Neural progenitor cell (in vitro differentiated cells): ENCODE results near the gene ACOT7. TPM values are rescaled to one million over a fixed set of nuclear protein-coding genes. Genes with fewer than 3 reads are reported as not detected.
A peak's percentile ranks its signal among the peaks of the same experiment; 100 is the strongest.

ENCODE experiments used
- DNase-seq: peaks from one replicate; pipeline ENCODE4 v3.0.0-alpha.2; 2016; ENCODE audit warnings: low spot score
- H2AFZ ChIP-seq: fragments of 200-600 bp; sonication (generic); replicated peaks from 2 replicates; pipeline ENCODE4 v1.6.1; 2016; ENCODE audit warnings: antibody characterized with exemption
- H3F3A ChIP-seq: fragments of 200-600 bp; sonication (generic); 2 replicates; pipeline ENCODE4 v1.6.1; 2016; ENCODE audit warnings: antibody characterized with exemption, low read depth
- H3K27ac ChIP-seq: fragments of 200-600 bp; sonication (generic); 2 replicates; pipeline ENCODE4 v1.5.1; 2016; ENCODE audit warnings: mild to moderate bottlenecking
- H3K27me3 ChIP-seq: fragments of 200-600 bp; sonication (generic); 2 replicates; pipeline ENCODE4 v1.6.1; 2016; ENCODE audit warnings: mild to moderate bottlenecking, moderate library complexity
- H3K36me3 ChIP-seq: fragments of 200-600 bp; sonication (generic); 2 replicates; pipeline ENCODE4 v1.5.1; 2016
- H3K4me1 ChIP-seq: fragments of 200-600 bp; sonication (generic); 2 replicates; pipeline ENCODE4 v1.6.1; 2016; ENCODE audit warnings: mixed run types
- H3K4me2 ChIP-seq: fragments of 200-600 bp; sonication (generic); 2 replicates; pipeline ENCODE4 v1.6.1; 2016
- H3K4me3 ChIP-seq: fragments of 200-600 bp; sonication (generic); 2 replicates; pipeline ENCODE4 v1.5.1; 2016
- H3K79me2 ChIP-seq: fragments of 200-600 bp; sonication (generic); 2 replicates; pipeline ENCODE4 v1.6.1; 2016; ENCODE audit warnings: low read depth
- H3K9ac ChIP-seq: fragments of 200-600 bp; sonication (generic); 2 replicates; pipeline ENCODE4 v1.6.1; 2016
- H3K9me3 ChIP-seq: fragments of 200-600 bp; sonication (generic); 2 replicates; pipeline ENCODE4 v1.5.1; 2016; ENCODE audit warnings: low read depth
- H4K20me1 ChIP-seq: fragments of 200-600 bp; sonication (generic); 2 replicates; pipeline ENCODE4 v1.6.1; 2016; ENCODE audit warnings: low read depth
- H3K27ac Mint-ChIP-seq: 3 replicates; pipeline ENCODE4 v1.8.0; 2021; ENCODE audit warnings: mixed read lengths
- H3K27me3 Mint-ChIP-seq: 2 replicates; pipeline ENCODE4 v1.8.0; 2022; ENCODE audit warnings: low read depth, mild to moderate bottlenecking, inconsistent platforms, moderate library complexity, mixed read lengths; ENCODE audit not compliant: insufficient read depth
- H3K36me3 Mint-ChIP-seq: 3 replicates; pipeline ENCODE4 v1.8.0; 2021; ENCODE audit warnings: mixed read lengths
- H3K4me1 Mint-ChIP-seq: 3 replicates; pipeline ENCODE4 v1.8.0; 2021; ENCODE audit warnings: mixed read lengths
- H3K4me3 Mint-ChIP-seq: 3 replicates; pipeline ENCODE4 v1.8.0; 2021; ENCODE audit warnings: mild to moderate bottlenecking, moderate library complexity, mixed read lengths
- H3K9me3 Mint-ChIP-seq: 3 replicates; pipeline ENCODE4 v1.8.0; 2020; ENCODE audit warnings: mixed read lengths
- CTCF ChIP-seq: fragments of 200-600 bp; sonication (generic); IDR thresholded peaks from 2 replicates; pipeline ENCODE4 v1.5.1; 2017; ENCODE audit warnings: antibody characterized with exemption, mild to moderate bottlenecking
- EZH2 ChIP-seq: fragments of 200-600 bp; sonication (generic); IDR thresholded peaks from 2 replicates; pipeline ENCODE4 v1.6.1; 2017; ENCODE audit warnings: antibody characterized with exemption, mild to moderate bottlenecking, moderate library complexity
- EZH2phosphoT487 ChIP-seq: fragments of 200-600 bp; sonication (generic); IDR thresholded peaks from 2 replicates; pipeline ENCODE4 v1.6.1; 2017; ENCODE audit warnings: antibody characterized with exemption
- total RNA-seq: library from RNA; depleted of rRNA; stranded (reverse); fragments of >200 nt; gene quantifications from 2 replicates; pipeline ENCODE4 v1.2.3, GENCODE V29; 2015; ENCODE audit warnings: low replicate concordance

The ACOT7 gene
- total RNA-seq, 1 donor from 2014 or later = 19.6 TPM

GRCh38 chr1:6427441-6428390, 34.1 kb upstream of the ACOT7 start:
- Mint-ChIP-seq H3K4me1 (peaks cover 23% of the 10 kb centered on the region), H3K9me3 (no peaks in the 10 kb centered on the region), H3K27me3 (peaks cover 45% of the 10 kb centered on the region), H3K36me3 (no peaks in the 10 kb centered on the region), H3K4me3 (no peak overlapping the region), H3K27ac (no peak overlapping the region)
- TF ChIP-seq CTCF = no peak
- TF ChIP-seq EZH2phosphoT487 = no peak
- no peak for TF ChIP-seq EZH2
- no peaks in the 10 kb centered on the region for H3K79me2 ChIP-seq
- DNase-seq = peak; percentile 1
- peaks cover 12% of the 10 kb centered on the region for H3K4me1 ChIP-seq
- H2AFZ ChIP-seq = no peak overlapping the region
- peaks cover 65% of the 10 kb centered on the region for H3K27me3 ChIP-seq
- H3K9ac ChIP-seq = no peak overlapping the region
- no peak overlapping the region for H3K4me3 ChIP-seq
- no peaks in the 10 kb centered on the region for H3K36me3 ChIP-seq
- H3F3A ChIP-seq = peaks cover 10% of the 10 kb centered on the region
- H3K9me3 ChIP-seq = no peaks in the 10 kb centered on the region
- H4K20me1 ChIP-seq = peaks cover 27% of the 10 kb centered on the region
- H3K4me2 ChIP-seq = no peak overlapping the region
- no peak overlapping the region for H3K27ac ChIP-seq

DNA sequence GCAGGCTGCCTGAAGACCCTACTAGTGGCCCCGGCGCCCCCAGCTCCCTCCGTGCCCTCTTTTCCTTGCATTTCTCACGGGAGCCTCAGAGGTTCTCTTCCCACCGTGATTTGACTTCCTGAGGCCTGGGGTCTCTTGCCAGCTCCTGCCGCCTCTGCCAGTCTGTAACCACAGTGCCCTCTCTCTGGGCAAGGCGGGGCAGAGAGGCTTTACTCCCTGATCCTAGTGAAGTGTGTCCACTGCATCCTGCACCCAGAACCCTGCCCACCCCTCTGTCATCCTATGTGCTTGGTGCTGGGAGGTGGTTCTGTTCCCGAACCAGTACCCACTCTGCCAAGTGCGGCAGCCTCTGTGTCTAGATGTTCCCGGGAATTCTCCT, 33.4 kb upstream of the ACOT7 start:
- peaks cover 73% of the 10 kb centered on the region for H3K27me3 ChIP-seq
- H3K9ac ChIP-seq = no peak overlapping the region
- peaks cover 28% of the 10 kb centered on the region for H4K20me1 ChIP-seq
- H3K36me3 ChIP-seq = no peaks in the 10 kb centered on the region
- H3F3A ChIP-seq = peaks cover 10% of the 10 kb centered on the region
- TF ChIP-seq EZH2 (no peak), EZH2phosphoT487 (no peak), CTCF (no peak)
- peaks cover 12% of the 10 kb centered on the region for H3K4me1 ChIP-seq
- H3K79me2 ChIP-seq = no peaks in the 10 kb centered on the region
- H3K4me3 Mint-ChIP-seq = no peak overlapping the region
- no peak overlapping the region for H2AFZ ChIP-seq
- H3K9me3 ChIP-seq = no peaks in the 10 kb centered on the region
- H3K27me3 Mint-ChIP-seq = peaks cover 51% of the 10 kb centered on the region
- H3K27ac Mint-ChIP-seq = no peak overlapping the region
- H3K4me3 ChIP-seq = no peak overlapping the region
- peaks cover 23% of the 10 kb centered on the region for H3K4me1 Mint-ChIP-seq
- no peaks in the 10 kb centered on the region for H3K36me3 Mint-ChIP-seq
- H3K9me3 Mint-ChIP-seq = no peaks in the 10 kb centered on the region
- H3K27ac ChIP-seq = no peak overlapping the region
- DNase-seq = no peak
- no peak overlapping the region for H3K4me2 ChIP-seq

DNA sequence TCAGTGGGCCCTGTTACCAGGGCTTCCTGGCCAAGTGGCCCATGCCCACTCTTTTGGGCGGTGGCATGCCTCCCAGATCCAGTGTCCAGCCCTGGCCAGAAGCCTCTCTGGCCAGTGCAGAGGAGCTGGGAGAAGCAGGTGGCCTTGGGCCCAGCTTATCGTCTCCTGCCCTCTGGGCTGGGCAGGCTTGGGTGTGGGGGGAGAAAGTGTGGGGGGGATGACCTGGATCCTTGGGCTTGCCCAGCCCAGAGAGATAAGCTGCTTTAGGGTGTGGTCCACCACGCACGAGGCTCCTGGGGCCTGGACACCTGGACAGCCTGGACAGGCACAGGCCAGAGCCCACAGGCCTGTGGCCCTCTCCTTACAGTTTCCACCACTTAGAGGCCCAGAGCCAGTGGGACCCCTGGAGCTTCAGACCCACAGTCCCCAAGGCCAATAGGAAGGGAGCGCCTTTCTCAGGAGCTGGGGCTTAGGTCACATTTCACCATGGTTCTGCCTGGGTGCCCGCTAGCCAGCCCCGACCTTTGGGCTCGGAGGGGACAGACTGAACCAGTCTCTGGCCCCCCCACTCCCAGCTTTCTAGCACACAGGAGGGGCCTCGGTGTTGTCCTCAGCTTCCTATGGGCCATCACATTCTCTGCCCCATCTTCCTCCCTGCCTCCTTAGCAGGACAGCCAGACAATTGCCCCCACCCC, 32.9 kb upstream of the ACOT7 start:
- H3K4me3 ChIP-seq = no peak overlapping the region
- H3K27me3 Mint-ChIP-seq = peaks cover 56% of the 10 kb centered on the region

More for the DNA sequence above, 32.9 kb upstream of the ACOT7 start:
- H3K4me2 ChIP-seq = no peak overlapping the region
- peak; percentile 1 for DNase-seq
- H3K27me3 ChIP-seq = peaks cover 78% of the 10 kb centered on the region
- Mint-ChIP-seq H3K9me3 (no peaks in the 10 kb centered on the region), H3K4me1 (peaks cover 23% of the 10 kb centered on the region), H3K27ac (no peak overlapping the region), H3K36me3 (no peaks in the 10 kb centered on the region), H3K4me3 (no peak overlapping the region)
- no peak overlapping the region for H3K9ac ChIP-seq
- H3K27ac ChIP-seq = no peak overlapping the region
- no peak overlapping the region for H2AFZ ChIP-seq
- H4K20me1 ChIP-seq = peaks cover 33% of the 10 kb centered on the region
- no peaks in the 10 kb centered on the region for H3K9me3 ChIP-seq
- peaks cover 12% of the 10 kb centered on the region for H3F3A ChIP-seq
- peaks cover 12% of the 10 kb centered on the region for H3K4me1 ChIP-seq
- H3K36me3 ChIP-seq = no peaks in the 10 kb centered on the region
- no peak for TF ChIP-seq CTCF
- TF ChIP-seq EZH2phosphoT487 = no peak
- TF ChIP-seq EZH2 = no peak
- H3K79me2 ChIP-seq = no peaks in the 10 kb centered on the region
